Liver (tissue), 3 donors: ENCODE results near the gene POLA1.

ENCODE experiments used
- CTCF ChIP-seq: fragments of 150-350 bp; IDR thresholded peaks from 2 replicates; pipeline ENCODE4 v1.5.1; 2017; ENCODE audit warnings: improper control_type of control experiment, low read depth, low read length; ENCODE audit not compliant: missing input control
- NR2F2 ChIP-seq: IDR thresholded peaks from 2 replicates; pipeline ENCODE4 v1.6.1; 2016; ENCODE audit warnings: antibody characterized with exemption
- donor health status: healthy.
- donor health status: healthy.

- TF ChIP-seq CTCF (no peak), NR2F2 (no peak)
These were observed 270.1 kb downstream of the POLA1 start for GRCh38 chrX:24963823-24964222.
